HUES48 (cell line): ENCODE data around the gene FGR.
A peak's percentile ranks its signal among the peaks of the same experiment; 100 is the strongest.

Source experiments
- H3K27ac ChIP-seq: one replicate; pipeline ENCODE4 v1.7.0; 2013; ENCODE audit warnings: low read depth, low read length, inconsistent platforms
- H3K27me3 ChIP-seq: 2 replicates; pipeline ENCODE4 v1.6.1; 2013; ENCODE audit warnings: mild to moderate bottlenecking, low read length; ENCODE audit not compliant: control insufficient read depth, insufficient read depth
- H3K36me3 ChIP-seq: 2 replicates; pipeline ENCODE4 v1.6.1; 2013; ENCODE audit warnings: low read length; ENCODE audit not compliant: control insufficient read depth, insufficient read depth
- H3K4me1 ChIP-seq: 2 replicates; pipeline ENCODE4 v1.6.1; 2013; ENCODE audit warnings: mild to moderate bottlenecking, low read length; ENCODE audit not compliant: control insufficient read depth, insufficient read depth
- H3K4me3 ChIP-seq: 2 replicates; pipeline ENCODE4 v1.5.1; 2013; ENCODE audit warnings: mild to moderate bottlenecking, low read depth, low read length
- H3K9ac ChIP-seq: 2 replicates; pipeline ENCODE4 v1.6.1; 2013; ENCODE audit warnings: mild to moderate bottlenecking, low read depth, low read length, moderate library complexity
- H3K9me3 ChIP-seq: 2 replicates; pipeline ENCODE4 v1.6.1; 2013; ENCODE audit warnings: low read length; ENCODE audit not compliant: control insufficient read depth, insufficient read depth

Gene FGR

DNA sequence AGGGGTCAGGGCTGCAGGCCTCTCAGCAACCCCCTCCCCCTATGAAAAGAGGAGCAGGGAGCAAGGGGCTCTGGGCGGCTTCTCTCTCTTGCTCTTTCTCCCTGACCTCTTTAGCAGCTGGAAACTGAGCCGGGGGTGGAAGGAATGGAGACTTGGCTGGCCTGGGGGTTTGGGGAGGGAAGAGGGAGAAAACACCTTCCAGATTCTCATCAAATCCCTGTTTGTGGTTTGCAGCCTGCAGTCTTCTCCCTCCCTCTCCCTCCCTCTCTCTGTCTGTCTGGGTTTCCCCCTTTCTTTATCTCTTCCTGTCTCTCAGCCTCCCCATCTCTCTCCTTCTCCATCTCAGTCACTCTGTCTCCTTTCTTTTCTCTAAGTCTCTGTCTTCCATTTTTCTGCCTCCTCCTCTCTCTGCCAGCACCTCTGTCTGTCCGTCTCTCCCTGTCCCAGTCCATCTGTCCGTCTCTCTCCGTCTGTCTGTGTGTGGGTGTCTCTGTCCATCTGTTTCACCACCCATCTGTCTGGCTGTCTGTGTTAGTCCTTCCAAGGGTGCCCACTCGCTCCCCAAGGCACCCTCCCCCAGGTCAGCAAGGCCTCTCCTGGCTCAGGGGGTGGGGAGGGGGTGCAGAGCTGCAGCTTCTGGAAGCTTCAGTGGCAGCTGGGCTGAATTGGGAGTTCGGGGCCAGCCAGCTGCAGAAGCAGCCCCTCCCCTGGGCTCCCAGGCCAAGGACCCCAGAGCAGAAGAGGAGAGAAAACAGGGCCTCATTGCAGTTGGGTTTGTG, 37.3 kb downstream of the FGR start:
- no peaks in the 10 kb centered on the region for H3K9me3 ChIP-seq
- H3K27me3 ChIP-seq: no peaks in the 10 kb centered on the region
- H3K36me3 ChIP-seq: no peaks in the 10 kb centered on the region
- peaks cover 73% of the 10 kb centered on the region for H3K4me1 ChIP-seq
- no peak overlapping the region for H3K9ac ChIP-seq
- no peak overlapping the region for H3K4me3 ChIP-seq
- no peak overlapping the region for H3K27ac ChIP-seq

DNA sequence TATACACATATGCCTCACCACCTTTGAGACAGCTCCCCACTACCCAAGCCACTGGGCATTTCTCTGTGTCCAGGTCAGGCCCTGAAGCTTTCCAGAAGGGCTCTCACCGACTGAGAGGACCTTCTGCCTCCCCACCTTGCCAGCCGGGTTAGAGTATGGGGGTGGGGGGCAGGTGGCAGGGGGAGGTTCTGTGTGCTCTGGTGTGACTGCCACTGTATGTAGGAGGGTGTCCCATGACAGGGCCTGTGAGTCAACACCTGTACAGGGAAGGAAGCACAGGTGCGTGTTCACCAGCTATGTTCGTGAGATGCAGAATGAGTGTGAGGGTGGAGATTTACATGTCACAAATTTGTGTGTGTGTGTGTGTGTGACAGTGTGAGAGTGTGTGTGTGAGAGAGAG, 38.0 kb downstream of the FGR start:
- Histone ChIP-seq H3K27ac (no peak overlapping the region), H3K9ac (no peak overlapping the region), H3K4me1 (peaks cover 74% of the 10 kb centered on the region), H3K27me3 (no peaks in the 10 kb centered on the region), H3K36me3 (no peaks in the 10 kb centered on the region), H3K9me3 (no peaks in the 10 kb centered on the region), H3K4me3 (no peak overlapping the region)

DNA sequence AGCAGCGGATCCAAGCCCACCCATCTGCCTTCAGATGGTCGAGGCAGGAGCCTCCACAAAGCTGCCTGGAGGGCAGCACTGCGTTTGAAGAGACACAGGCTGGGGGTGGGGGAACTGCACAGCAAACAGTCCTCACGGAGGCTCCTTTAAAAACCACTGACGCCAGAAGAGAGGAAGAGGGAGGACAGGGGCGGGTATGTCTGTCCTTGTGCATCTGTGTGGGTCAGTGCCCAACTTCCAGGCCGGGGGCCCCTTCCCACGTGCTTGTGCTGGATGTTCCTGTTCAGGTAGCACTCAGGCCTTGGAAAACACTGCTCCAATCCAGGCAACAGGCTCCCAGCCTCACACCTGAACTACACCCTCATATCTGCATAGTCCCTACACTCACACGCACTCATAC, 38.7 kb downstream of the FGR start:
- no peak overlapping the region for H3K9ac ChIP-seq
- H3K9me3 ChIP-seq: no peaks in the 10 kb centered on the region
- no peak overlapping the region for H3K27ac ChIP-seq
- H3K4me1 ChIP-seq: peaks cover 73% of the 10 kb centered on the region
- no peak overlapping the region for H3K4me3 ChIP-seq
- H3K36me3 ChIP-seq: no peaks in the 10 kb centered on the region
- H3K27me3 ChIP-seq: no peaks in the 10 kb centered on the region

DNA sequence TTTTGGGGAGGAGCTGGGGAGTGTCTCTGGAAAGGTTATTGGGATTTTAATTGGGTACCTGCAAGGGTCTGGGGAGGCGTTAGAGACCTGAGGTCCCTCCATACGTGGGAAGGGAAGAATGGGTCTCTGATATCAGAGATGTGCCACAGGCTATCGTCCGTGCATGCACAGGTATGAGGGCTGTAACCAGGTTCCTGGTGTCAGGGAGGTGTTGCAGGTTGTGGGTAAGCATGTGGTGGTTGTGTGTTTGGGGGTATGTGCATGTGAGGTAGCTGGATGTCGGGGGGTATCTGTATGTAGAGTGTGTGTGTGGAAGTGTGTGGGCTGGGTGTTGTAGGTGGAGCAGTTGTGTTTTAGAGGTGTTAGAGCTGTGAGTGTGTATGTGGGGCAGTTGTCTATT, 39.4 kb downstream of the FGR start:
- Histone ChIP-seq H3K9me3 (no peaks in the 10 kb centered on the region), H3K36me3 (no peaks in the 10 kb centered on the region), H3K27me3 (no peaks in the 10 kb centered on the region), H3K27ac (no peak overlapping the region), H3K4me3 (no peak overlapping the region), H3K9ac (no peak overlapping the region), H3K4me1 (peaks cover 70% of the 10 kb centered on the region)

DNA sequence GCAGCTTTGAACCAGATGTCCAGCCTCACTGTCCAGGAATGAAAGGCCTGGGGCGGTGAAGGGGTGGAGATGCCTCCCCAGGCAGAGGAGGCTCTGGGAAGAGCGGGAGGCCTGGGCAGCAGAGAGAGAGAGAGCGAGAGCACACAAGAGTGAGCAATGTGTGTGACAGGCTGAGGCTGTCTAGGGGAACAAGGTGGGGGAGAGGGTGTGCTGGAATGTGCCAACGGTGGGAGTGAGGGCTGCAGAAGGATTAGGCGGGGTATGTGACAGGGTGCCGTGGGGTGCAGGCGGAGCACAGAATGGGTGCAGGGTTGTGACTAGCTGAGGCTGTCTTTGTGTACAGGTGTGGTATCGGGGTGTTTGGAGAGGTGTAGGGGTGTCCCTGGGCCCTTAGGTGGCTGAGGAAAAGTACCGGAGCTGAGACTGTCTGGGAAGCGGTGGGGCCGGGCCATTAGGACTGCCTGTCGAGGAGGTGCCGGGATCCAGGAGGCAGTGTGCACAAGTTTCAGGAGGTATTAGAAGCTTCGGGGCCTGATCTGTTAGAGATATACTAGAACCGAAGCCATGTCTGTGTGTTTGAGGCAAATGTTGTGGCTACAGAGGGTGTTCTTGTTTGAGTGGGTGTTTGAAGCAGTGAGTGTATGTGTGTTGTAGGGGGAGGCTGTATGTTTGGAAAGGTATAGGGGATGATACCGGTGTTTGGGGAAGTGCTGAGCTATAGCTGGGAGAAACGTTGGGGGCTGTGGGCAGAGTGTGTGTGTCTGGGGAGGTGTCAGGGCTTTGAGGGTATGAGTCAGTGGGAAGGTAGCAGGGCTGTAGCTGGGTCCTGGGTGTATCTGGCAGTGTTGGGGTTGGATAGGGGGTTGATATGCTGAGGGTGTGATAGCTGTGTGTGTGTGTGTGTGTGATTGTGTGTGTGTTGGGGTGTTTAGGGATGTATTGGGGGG, 40.1 kb downstream of the FGR start:
- peak overlapping the region; percentile 77 for H3K27ac ChIP-seq

GRCh38 chr1:27593678-27594563, 41.1 kb downstream of the FGR start:
- Histone ChIP-seq H3K4me3 (peak overlapping the region; percentile 44; the same call in 1 of the 2 replicates), H3K9me3 (no peaks in the 10 kb centered on the region), H3K36me3 (peaks cover 6% of the 10 kb centered on the region; the same call in 1 of the 2 replicates), H3K27ac (peak overlapping the region; percentile 77), H3K27me3 (no peaks in the 10 kb centered on the region), H3K9ac (no peak overlapping the region), H3K4me1 (peaks cover 60% of the 10 kb centered on the region)

More for the DNA sequence above, 40.1 kb downstream of the FGR start:
- Histone ChIP-seq H3K9me3 (no peaks in the 10 kb centered on the region), H3K4me3 (no peak overlapping the region), H3K4me1 (peaks cover 69% of the 10 kb centered on the region), H3K27me3 (no peaks in the 10 kb centered on the region), H3K36me3 (no peaks in the 10 kb centered on the region), H3K9ac (no peak overlapping the region)

GRCh38 chr1:27592931-27593677, 41.9 kb downstream of the FGR start:
- Histone ChIP-seq H3K4me1 (peaks cover 54% of the 10 kb centered on the region), H3K36me3 (peaks cover 6% of the 10 kb centered on the region; the same call in 1 of the 2 replicates), H3K27me3 (no peaks in the 10 kb centered on the region), H3K27ac (peak overlapping the region; percentile 77), H3K9me3 (no peaks in the 10 kb centered on the region), H3K4me3 (peak overlapping the region; percentile 44), H3K9ac (no peak overlapping the region)

DNA sequence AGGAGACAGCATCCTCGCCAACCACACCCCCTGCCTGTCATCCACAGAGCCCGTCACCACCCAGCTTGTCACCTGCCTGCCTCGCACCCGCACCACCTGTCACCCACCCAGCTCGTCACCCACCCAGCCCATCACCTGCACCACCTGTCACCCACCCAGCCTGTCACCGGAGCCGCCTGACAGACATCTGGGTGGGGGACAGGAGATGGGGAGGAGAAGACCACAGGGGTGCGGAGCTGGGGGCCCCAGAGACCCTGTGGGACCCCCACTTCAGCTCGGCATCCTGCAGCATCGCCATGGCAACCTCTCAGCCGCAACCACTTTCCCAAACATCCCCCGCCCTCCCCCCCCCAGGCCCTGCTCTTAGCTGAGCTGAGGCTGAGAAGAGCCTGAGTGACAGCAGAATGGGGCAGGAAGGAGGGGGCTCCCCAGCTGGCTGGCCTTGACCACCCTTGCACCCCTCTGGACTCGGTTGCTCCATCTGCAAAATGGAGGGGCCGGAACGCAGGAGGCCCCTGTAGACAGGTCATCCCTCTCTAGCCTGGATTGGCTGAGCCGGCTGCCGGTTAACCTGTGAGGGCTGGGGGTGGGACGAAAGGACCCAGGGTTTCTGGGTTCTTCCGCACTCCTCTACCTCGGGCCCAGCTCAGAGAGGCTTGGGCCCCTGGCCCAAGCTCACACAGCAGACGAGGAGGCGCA, 42.6 kb downstream of the FGR start:
- H3K27me3 ChIP-seq: no peaks in the 10 kb centered on the region
- peaks cover 48% of the 10 kb centered on the region for H3K4me1 ChIP-seq

DNA sequence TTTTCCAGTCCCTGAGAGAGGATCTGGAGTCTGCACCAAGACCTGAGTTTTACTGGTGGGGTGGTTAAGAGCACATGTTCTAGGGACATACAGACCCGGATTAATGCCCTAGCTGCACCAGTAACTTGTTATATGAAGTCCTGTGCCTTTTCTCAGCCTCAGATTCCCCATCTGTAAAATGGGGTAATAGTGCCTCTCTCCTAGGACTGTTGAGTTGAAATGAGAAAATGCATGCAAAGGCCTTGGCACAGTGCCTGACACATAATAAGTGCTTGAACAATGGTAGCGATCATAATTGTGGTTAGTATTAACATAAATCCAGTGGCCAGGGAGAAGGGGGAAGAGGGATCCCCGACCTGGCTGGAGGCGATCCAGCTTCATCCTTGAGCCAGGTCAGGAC, 43.4 kb downstream of the FGR start:
- Histone ChIP-seq H3K9ac (no peak overlapping the region), H3K36me3 (peaks cover 6% of the 10 kb centered on the region; the same call in 1 of the 2 replicates), H3K4me3 (no peak overlapping the region), H3K4me1 (peaks cover 46% of the 10 kb centered on the region), H3K9me3 (no peaks in the 10 kb centered on the region), H3K27me3 (no peaks in the 10 kb centered on the region), H3K27ac (no peak overlapping the region)

More for the DNA sequence above, 42.6 kb downstream of the FGR start:
- peak overlapping the region; percentile 44; the same call in 1 of the 2 replicates for H3K4me3 ChIP-seq
- peak overlapping the region; percentile 77 for H3K27ac ChIP-seq
- H3K9me3 ChIP-seq: no peaks in the 10 kb centered on the region
- H3K36me3 ChIP-seq: peaks cover 6% of the 10 kb centered on the region; the same call in 1 of the 2 replicates
- no peak overlapping the region for H3K9ac ChIP-seq
